Epithelial cell of prostate (primary cell): ENCODE data around the gene COA4.

Experiments used
- DNase-seq: peaks from one replicate; pipeline ENCODE4 v3.0.0-alpha.2; 2011; ENCODE audit warnings: low read depth, low spot score
- H3K27ac ChIP-seq: fragments of 450-650 bp; 2 replicates; pipeline ENCODE4 v1.5.1; 2017; ENCODE audit warnings: mild to moderate bottlenecking

The COA4 gene

DNA sequence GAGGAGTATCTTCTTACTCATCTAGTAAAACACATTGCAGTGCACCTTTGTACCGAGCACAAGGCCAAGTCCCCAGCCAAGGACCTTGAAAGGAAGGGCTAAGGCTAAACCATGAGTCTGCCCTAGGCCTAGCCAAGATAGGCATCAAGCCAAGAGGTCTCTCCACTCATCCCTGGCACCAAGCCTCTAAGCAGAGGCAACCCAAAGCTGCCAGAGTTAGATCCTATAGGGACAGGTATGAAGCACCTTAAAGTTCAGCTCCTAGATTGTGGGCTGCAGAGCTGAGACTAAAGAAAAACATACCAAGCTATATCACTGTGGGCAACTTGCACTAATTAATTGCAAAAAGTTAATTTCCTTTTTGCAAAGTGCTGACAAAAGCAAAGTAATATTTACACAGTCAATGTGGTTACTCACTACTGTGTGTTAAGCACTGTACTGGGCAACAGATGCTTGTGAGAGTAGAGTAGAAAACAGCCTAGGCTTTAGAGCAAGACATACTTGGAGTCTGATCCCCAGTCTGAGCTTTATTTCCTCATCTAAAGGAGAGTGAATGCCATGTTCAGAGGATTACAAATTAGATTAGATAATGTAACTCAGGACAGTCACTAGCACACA, 7.2 kb downstream of the COA4 start:
- no peak for DNase-seq
- H3K27ac ChIP-seq = no peak overlapping the region

DNA sequence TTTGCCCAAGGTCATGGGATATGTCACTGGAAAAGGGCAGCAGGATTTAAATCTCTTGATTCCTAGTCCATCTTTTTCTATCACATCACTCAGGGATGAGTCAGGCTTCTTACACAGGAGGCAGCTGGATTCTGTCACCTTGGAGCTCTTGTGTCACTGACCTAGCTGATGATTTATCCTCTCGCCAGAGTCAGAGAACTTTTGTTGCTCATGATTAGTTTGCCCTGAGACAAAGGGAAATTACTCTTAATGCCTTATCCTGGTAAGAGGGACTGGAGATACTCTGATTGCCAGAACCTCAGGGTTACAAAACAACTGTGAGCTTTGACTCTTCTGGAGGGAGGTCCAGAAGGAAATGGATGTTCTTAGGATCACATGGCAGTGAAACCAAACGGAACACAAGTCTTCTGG, 10.1 kb downstream of the COA4 start:
- peak; percentile 61 for DNase-seq
- H3K27ac ChIP-seq = peak overlapping the region; percentile 59

DNA sequence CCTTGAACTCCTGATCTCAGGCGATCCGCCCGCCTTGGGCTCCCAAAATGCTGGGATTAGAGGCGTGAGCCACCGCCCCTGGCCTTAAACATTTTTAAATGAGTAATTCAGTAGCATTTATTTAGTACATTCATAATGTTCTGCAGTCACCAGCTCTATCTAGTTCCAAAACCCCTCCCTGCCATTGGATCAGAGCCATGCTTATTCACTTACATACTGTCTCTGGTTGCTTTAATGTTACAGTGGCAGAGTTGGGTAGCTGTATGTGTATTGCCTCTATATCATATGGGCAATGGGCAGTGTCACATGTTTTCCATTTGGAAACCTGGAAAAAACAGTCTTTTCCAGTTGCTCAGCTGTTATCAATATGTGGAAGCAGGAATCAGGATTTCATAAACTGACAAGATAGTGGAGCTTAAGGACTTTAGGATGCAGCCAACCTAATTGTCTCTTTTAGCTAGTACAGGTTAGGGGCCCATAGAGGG, 10.5 kb downstream of the COA4 start:
- H3K27ac ChIP-seq = peak overlapping the region; percentile 59

DNA sequence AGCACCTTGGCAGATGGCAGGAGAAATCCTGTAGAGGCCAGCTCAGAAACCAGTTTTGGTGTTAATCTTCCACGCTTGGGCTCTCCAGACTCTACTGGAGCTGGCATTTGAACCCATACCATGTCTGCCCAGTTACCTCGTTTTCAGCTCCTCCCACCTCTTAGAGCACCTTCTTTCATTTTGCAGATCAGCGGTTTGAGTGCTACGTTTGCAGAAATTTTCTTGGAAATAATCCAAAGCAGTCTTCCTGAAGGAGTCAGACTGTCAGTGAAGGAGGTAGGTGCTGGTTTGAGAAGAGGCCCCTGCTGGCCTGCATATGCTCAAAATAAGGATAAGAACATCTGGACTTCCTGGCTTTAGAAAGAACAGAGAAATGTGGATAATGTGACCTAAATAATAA, 13.7 kb downstream of the COA4 start:
- no peak overlapping the region for H3K27ac ChIP-seq
- DNase-seq = no peak

More for the DNA sequence above, 10.5 kb downstream of the COA4 start:
- no peak for DNase-seq

DNA sequence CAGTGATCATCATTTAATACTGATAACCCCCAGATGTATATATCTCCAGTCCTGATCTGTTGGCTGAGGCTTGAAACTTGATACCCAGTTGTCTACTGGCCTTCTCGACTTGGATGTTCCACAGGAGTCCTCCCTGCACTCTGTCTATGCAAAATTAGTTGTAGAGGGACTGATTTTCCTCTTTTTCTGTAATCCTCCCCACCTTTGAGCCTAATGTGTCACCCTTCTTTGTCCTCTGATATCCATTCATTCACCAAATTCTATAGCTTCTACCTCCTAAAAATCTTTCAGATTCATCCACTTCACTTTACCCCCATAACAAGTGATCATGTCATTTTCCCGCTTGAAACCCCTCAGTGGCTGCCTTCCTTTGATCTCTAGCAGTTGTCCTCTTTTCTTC, 16.4 kb downstream of the COA4 start:
- no peak overlapping the region for H3K27ac ChIP-seq
- DNase-seq = no peak

DNA sequence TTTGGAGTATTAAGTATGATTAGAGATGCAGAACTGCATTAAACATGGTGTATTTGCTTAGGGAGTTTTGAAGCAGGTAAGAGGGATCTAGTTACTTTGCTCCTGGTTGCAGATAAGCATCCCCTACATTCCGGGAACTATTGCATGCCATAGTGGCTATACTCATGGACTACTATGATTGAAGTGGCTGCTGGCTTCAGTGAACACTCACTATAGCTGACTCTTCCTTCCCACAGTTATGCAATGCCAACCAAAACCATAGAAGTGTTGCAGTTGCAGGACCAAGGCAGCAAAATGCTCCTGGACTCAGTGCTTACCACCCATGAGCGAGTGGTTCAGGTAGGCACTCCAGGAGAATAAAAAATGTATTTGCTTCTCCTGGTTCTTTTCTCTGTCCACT, 17.0 kb downstream of the COA4 start:
- DNase-seq = no peak
- no peak overlapping the region for H3K27ac ChIP-seq

DNA sequence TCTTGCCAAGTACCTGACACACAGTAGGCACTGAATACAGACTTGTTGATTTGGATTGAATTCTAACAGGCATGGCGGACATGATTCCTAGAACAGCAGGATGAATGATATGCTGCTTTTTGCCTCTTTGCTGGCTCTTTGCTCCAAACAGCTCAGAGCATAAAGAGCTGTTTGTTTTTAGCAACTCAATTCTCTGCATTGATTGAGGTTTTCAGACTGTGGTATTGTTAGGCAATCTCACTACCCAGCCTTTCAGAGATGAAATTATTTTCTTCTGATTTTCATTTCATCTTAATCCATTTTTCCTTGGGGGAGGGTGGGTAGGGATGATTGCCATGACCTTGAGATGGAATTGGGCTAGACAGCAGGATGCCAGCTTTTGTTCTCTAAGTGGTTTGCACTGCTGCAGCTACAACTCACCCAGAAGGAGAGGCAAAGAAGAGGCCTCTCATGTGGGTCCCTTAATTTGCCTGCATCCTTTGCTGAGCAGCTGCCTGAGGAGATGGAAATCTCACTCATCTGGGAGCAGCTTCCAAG, 20.5 kb downstream of the COA4 start:
- no peak overlapping the region for H3K27ac ChIP-seq
- no peak for DNase-seq

DNA sequence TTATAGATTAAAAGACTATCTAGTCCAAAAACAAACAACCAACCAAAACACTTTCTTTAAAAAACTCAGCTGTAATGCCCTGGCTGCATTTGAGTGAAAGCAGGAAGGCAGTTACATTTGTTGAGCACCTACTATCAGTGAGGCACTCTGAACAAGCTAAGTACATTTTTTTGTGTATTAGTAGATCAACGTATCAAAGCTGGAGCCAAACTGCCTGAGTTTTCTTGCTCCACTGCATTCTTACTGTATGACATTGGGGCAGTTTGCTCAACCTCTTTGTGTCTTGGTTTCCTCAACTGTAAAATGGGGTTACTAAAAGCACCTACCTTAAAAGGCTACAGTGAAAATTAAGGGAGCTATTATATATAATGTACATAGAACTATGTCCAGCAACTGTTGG, 22.0 kb downstream of the COA4 start:
- H3K27ac ChIP-seq = peak overlapping the region; percentile 82
- DNase-seq = no peak

DNA sequence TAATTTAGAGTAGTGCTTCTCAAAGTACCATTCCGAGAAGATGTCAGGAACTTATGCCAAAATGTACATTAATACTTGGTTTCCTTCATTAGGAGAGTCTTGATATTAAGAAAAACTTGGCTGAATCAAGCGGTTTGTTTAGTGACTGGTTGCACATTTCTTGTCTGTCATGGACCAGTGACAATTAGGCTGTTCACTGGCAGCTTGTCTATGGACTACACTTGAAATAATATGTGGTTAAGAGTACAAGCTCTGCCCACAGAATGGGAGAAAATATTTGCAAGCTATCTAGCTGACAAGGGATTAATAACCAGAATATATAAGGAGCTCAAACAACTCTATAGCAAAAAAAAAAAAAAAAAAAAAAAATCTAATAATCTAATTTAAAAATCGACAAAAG, 24.6 kb downstream of the COA4 start:
- no peak for DNase-seq
- H3K27ac ChIP-seq = no peak overlapping the region

DNA sequence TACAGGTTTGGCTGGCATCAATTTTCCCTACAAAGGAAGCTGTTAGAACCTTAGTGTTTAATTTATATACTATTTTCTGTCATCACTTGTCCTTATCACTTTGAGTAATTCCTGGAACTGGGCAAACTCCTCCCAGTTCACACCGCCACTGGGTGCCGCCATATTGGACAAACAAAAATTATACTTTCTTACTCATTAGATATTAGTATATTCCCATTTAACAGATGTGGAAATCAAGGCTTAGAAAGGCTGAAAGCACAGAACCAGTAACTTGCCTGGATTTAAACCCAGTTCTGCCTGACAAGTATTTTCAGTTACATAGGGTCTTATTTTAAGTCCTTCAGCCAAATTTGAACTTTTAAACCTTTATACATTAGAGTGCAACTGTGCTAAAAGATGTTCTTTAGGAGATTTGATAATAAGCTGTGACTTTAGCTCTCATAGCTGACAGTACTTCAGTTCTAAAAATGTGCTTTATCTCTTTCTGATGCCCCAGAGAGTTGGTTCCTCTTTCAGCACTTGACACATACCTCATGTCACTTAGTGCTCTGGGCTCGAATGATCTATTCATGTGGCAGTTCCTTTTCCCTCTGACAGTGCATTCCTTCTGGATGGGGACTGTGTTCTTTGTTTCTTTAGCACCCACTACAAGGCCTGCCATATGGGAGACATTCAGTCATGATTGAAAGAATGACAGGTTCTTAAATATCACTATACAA, 25.4 kb downstream of the COA4 start:
- H3K27ac ChIP-seq = no peak overlapping the region
- no peak for DNase-seq

DNA sequence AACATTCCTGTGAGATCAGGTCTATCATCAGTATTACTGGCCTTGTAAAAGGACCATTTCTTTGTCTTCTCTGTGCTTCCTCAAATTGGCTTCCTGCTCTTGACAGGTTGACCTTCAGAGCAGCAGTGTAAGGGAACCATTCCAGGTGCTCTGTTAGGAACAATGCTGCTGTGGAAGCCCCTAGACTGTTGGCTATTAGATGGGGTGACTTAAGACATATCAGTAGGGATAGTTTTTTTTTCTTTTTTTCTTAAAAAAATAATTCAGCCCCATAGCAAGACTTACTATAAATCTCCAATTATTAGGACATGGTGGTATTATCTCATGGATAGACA, 37.6 kb downstream of the COA4 start:
- DNase-seq = no peak

DNA sequence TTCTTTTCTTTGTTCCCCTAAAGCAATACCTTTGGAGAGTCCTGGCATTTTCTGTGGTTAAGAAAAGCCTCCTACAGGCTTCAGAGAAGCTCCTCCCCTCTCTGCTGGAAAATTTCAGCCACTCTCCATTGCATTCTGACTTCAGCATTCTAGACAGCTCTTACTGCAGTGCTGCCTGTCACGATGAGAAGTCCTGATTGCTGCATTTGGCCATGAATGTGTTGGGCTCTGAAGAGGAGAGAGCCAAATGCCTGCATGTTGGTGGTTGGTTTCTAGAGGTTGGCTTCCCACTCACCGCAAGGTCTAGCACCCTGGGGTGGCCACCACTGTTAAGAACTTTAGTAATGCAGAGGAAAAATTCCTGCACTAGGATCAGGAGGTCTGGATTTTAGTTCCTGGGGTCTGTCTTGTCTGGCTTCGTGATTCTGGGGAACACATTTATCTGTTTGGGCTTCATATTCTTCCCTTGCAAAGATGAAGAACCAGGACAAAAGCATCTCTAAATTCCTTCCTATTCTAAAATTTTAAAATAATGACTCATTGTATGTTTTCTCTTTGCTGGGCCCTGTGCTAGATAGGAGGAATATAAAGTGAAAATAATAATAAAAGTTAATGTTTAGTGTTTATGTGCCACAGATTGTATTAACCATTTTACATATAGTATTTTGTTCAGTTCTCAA, 38.1 kb downstream of the COA4 start:
- no peak for DNase-seq
- H3K27ac ChIP-seq = no peak overlapping the region

More for the DNA sequence above, 37.6 kb downstream of the COA4 start:
- H3K27ac ChIP-seq = no peak overlapping the region

DNA sequence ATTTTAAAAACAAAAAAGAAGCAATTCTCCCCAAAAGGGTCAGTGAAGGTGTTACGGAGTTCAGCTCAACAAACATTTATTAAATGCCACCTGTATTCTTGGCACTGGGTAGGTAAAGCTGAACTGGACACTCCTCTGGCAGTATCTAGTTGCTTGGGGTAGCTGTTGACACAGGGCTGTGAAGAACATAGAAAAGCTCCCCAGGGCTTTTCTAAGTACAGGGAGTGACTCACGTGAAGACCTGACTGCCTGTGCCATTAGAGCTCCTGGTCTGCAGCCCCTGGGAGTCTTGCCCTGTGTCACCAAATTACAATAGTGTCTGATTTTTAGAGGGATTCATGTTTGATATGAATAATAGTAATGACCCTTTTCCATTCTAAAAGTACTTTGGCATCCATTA, 43.6 kb downstream of the COA4 start:
- no peak for DNase-seq
- H3K27ac ChIP-seq = no peak overlapping the region

DNA sequence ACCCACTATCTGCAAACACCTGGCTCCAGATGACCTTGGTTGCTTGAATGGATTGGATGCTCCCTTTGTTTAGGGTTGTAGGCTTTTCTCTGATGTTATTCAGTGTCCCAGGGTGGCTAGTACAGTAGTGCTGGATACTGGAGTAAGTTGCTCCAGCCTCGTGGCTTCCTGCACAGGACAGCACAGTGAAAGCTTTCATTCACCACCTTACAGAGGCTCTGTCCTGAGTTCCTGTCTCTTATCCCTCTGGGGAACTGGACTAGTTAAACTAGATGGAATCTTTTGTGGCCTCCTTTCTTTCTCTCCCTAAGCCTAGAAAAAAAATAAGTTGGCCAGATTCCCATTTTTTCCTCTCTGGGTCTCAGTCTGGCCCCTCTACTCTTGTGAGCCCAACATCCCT, 46.4 kb downstream of the COA4 start:
- no peak for DNase-seq

More for the DNA sequence above, 46.4 kb downstream of the COA4 start:
- H3K27ac ChIP-seq = no peak overlapping the region
